NCI-H2196 (cell line): Measurements from ENCODE around the gene MYO7B.
"Not testable (repeated sequence)": the region's sequence is repeated elsewhere in the genome, so short reads cannot be mapped to it uniquely, and the experiment has no call there.

Experiments used
- DNase-seq: peaks from one replicate; lab custom pipeline; 2025; ENCODE audit not compliant: unreplicated experiment; lab: John Stamatoyannopoulos, UW

Gene MYO7B

GRCh38 chr2:127523269-127523939, 12.1 kb upstream of the MYO7B start:
- no peak for DNase-seq

- not testable (repeated sequence) for DNase-seq
Measured at GRCh38 chr2:127524198-127524834, 11.2 kb upstream of the MYO7B start.

GRCh38 chr2:127525691-127526131, 9.8 kb upstream of the MYO7B start:
- no peak for DNase-seq

GRCh38 chr2:127526132-127527000, 9.1 kb upstream of the MYO7B start, which contains the start of gene IWS1:
TSS of gene IWS1 (minus strand) at chr2:127526489. CDS start at chr2:127526208, 281 bp downstream.
- peak; percentile 95 for DNase-seq

GRCh38 chr2:127527001-127527804, 8.3 kb upstream of the MYO7B start:
- DNase-seq, result peak; percentile 45

- DNase-seq, result no peak
Measured at GRCh38 chr2:127528487-127528886, 7.0 kb upstream of the MYO7B start.

GRCh38 chr2:127529416-127529815, 6.1 kb upstream of the MYO7B start:
- DNase-seq, result not testable (repeated sequence)

GRCh38 chr2:127530245-127531140, 5.0 kb upstream of the MYO7B start:
- no peak for DNase-seq

GRCh38 chr2:127531221-127531648, 4.2 kb upstream of the MYO7B start:
- no peak for DNase-seq

GRCh38 chr2:127532296-127532695, 3.2 kb upstream of the MYO7B start:
- no peak for DNase-seq

GRCh38 chr2:127535918-127536317, 435 bp downstream of the MYO7B start:
- DNase-seq, result no peak

GRCh38 chr2:127536707-127537541, 1.4 kb downstream of the MYO7B start:
- no peak for DNase-seq

GRCh38 chr2:127537644-127538043, 2.2 kb downstream of the MYO7B start:
- no peak for DNase-seq

GRCh38 chr2:127541809-127542208, 6.3 kb downstream of the MYO7B start:
- no peak for DNase-seq

- no peak for DNase-seq
Measured at GRCh38 chr2:127542231-127542630, 6.7 kb downstream of the MYO7B start.

- not testable (repeated sequence) for DNase-seq
Measured at GRCh38 chr2:127543013-127543501, 7.6 kb downstream of the MYO7B start.

- no peak for DNase-seq
Measured at GRCh38 chr2:127545189-127545588, 9.7 kb downstream of the MYO7B start.

GRCh38 chr2:127545796-127546195, 10.3 kb downstream of the MYO7B start:
- DNase-seq, result no peak

- no peak for DNase-seq
Measured at GRCh38 chr2:127546797-127547196, 11.3 kb downstream of the MYO7B start.
